Ishikawa (cell line): ENCODE results near the gene ORAI1.

Source experiments
- CEBPB ChIP-seq: IDR thresholded peaks from 2 replicates; pipeline ENCODE4 v1.6.1; 2012
- EP300 ChIP-seq: IDR thresholded peaks from 2 replicates; pipeline ENCODE4 v1.6.1; 2012; ENCODE audit warnings: borderline replicate concordance
- TAF1 ChIP-seq: IDR thresholded peaks from 2 replicates; pipeline ENCODE4 v1.6.1; 2012; ENCODE audit warnings: low read depth, mild to moderate bottlenecking
- YY1 ChIP-seq: IDR thresholded peaks from 2 replicates; pipeline ENCODE4 v1.6.1; 2012; ENCODE audit warnings: low read depth
- TF ChIP-seq, protein P1 (sequence below): IDR thresholded peaks from 2 replicates; pipeline ENCODE4 v1.6.1; 2012
- TF ChIP-seq, protein P2 (sequence below): IDR thresholded peaks from 2 replicates; pipeline ENCODE4 v1.6.1; 2012; ENCODE audit warnings: low read depth, mild to moderate bottlenecking

DNA sequence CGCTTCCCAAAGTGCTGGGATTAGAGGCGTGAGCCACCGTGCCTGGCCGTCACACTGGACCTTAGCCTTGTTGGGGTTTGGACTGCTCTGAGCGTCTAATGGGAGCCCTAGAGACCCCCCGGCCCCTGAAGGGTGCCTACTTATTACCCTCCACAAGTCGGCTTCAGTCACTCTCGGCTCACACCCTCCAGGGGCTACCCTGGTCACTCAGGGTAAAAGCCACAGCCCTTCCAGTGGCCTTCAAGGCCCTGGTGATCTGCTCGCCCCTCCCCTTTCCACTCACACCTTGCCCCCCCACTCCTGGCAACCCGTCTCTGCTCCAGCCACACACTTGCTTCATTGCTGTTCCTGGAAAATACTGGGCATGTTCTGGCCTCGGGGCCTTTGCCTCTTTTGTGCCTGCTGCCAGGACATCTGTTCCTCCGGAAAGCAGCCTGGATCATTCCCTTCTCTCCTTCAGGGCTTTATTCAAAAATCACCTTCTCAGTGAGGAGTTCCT is 46.7 kb downstream of the ORAI1 start:
- TF ChIP-seq TAF1 (no peak), EP300 (no peak), YY1 (no peak), CEBPB (no peak)
- TF ChIP-seq, protein P1, sequence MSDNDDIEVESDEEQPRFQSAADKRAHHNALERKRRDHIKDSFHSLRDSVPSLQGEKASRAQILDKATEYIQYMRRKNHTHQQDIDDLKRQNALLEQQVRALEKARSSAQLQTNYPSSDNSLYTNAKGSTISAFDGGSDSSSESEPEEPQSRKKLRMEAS: no peak
- TF ChIP-seq, protein P2, sequence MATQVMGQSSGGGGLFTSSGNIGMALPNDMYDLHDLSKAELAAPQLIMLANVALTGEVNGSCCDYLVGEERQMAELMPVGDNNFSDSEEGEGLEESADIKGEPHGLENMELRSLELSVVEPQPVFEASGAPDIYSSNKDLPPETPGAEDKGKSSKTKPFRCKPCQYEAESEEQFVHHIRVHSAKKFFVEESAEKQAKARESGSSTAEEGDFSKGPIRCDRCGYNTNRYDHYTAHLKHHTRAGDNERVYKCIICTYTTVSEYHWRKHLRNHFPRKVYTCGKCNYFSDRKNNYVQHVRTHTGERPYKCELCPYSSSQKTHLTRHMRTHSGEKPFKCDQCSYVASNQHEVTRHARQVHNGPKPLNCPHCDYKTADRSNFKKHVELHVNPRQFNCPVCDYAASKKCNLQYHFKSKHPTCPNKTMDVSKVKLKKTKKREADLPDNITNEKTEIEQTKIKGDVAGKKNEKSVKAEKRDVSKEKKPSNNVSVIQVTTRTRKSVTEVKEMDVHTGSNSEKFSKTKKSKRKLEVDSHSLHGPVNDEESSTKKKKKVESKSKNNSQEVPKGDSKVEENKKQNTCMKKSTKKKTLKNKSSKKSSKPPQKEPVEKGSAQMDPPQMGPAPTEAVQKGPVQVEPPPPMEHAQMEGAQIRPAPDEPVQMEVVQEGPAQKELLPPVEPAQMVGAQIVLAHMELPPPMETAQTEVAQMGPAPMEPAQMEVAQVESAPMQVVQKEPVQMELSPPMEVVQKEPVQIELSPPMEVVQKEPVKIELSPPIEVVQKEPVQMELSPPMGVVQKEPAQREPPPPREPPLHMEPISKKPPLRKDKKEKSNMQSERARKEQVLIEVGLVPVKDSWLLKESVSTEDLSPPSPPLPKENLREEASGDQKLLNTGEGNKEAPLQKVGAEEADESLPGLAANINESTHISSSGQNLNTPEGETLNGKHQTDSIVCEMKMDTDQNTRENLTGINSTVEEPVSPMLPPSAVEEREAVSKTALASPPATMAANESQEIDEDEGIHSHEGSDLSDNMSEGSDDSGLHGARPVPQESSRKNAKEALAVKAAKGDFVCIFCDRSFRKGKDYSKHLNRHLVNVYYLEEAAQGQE: no peak
